Skin epidermis (tissue), 12 donors: ENCODE data around the gene TGM2.

Source experiments
- H3K27ac ChIP-seq, 21 experiments: fragments of 200-600 bp; sonication (generic) in 11 of 21; one replicate each; pipeline ENCODE4 v1.5.0; 2020; ENCODE audit warnings: mild to moderate bottlenecking in 3 of 21, inconsistent platforms in 2 of 21, moderate library complexity in 2 of 21
- H3K4me3 ChIP-seq, 7 experiments: fragments of 200-600 bp; sonication (generic) in 2 of 7; one replicate each; pipeline ENCODE4 v1.5.0; 2020; ENCODE audit warnings: inconsistent platforms in 2 of 7, mild to moderate bottlenecking in 2 of 7, moderate library complexity in 1 of 7

The TGM2 gene

GRCh38 chr20:38164624-38165088, 414 bp downstream of the TGM2 start:
- no peak overlapping the region for H3K27ac ChIP-seq
- peak overlapping the region; percentile 0 to 28 (median 19) for H3K4me3 ChIP-seq

- Histone ChIP-seq H3K4me3 (no peak overlapping the region), H3K27ac (no peak overlapping the region)
Measured at GRCh38 chr20:38164069-38164468, 1.0 kb downstream of the TGM2 start.

DNA sequence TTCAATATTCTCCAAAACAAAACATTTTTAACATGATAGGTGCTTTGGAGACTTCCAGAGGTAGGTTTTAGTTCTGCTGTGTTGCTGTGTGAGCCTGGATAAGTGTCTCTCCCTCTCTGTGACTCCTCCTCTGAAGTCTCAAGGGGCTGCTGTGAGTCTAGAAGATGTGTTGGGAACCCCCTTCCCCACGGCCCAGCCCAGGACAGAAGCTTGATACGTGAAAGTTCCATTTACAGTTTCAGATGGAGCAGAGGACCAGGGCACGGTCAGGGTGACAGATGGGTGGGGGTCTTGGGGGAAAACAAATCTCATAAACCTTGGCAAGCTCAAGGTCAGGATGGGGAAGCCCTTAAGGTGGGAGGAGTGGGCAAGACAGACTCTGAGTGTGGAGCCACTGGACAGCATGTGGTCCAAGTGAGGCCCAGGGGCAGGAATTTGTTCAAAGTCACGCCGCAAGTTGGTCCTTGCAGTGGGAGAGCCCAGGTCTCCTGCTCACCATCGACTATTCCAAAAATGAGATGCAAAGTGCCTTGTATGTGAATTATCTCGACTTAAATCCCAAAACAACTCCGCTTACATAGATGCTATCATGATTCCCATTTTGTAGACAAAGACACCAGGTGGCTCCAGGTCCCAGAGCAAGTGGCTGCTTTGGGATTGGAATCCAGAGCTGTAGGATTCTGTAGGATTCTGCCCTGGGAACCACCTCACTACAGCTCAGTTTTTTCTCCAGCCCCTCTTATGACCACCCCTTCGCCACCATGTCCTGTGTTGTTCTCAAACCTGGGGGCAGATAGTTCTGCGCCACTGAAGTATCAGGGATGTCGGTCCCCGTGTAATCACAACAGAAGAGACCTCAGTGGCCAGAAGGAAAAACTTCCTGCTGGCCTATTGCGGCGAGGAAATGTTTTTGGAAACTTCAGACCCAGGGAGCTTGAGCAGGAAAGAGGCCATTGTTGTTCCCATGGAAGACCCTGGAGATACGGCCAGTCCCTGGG, 1.9 kb downstream of the TGM2 start:
- H3K27ac ChIP-seq, result no peak overlapping the region
- H3K4me3 ChIP-seq, result no peak overlapping the region

DNA sequence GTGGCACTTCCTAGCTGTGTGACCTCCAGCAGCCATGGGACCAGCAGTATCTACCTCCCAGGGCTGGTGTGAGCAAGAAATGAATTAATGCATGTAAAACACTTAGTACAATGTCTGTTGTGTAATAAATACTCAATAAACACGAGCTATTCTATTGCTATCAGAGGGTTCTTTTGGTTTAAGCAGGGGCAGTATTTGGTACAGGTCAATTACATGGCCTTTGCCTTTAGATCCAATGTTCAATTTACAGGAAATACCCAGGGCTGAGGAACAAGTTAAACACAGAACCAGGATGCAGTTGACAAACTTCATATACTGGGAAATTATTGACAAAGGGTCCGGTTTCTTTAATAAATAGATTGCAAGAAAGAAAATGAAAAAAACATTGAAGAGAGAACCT, 2.9 kb downstream of the TGM2 start:
- Histone ChIP-seq H3K27ac (no peak overlapping the region), H3K4me3 (no peak overlapping the region)

- no peak overlapping the region for H3K4me3 ChIP-seq
- H3K27ac ChIP-seq, result no peak overlapping the region
Measured at GRCh38 chr20:38161412-38161774, 3.7 kb downstream of the TGM2 start.

DNA sequence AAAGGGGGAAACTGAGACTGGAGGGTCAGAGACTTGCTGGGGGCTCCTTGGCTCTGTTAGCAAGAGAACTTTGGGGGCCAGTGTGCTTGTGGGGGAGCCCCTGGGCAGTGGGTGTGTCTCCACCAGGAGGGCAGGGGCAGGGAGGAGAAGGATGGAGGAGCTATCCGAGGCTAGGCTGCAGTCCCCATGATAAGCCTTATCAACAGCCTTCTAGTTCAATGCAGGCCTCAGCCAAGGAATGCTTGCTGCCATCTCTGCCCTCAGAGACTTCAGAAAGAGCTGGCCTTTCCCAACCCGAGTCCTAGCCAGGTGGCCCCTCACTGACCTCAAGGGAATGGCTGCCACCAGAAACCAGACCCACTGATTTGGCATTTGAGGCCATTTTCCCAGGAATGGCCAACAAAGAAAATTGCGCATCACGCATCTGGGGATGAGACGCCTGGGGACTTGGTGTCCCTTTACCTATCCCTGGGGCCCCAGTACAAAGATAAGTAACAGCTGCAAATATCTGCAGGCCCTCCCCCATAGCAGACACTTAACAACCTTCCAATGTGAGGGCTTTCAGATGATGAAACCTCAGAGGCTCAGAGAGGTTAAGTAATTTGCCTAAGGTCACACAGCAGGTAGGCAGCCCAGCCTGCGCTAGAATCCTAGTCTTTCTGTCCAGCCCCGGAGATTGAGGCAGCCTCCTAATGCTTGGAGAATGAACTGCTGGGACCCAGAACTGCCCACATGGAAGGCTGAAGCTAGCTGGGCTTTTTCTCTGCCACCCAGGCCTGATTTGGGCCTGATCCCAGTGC, 4.9 kb downstream of the TGM2 start:
- no peak overlapping the region for H3K27ac ChIP-seq
- no peak overlapping the region for H3K4me3 ChIP-seq

GRCh38 chr20:38159566-38159956, 5.5 kb downstream of the TGM2 start:
- Histone ChIP-seq H3K27ac (no peak overlapping the region), H3K4me3 (no peak overlapping the region)

DNA sequence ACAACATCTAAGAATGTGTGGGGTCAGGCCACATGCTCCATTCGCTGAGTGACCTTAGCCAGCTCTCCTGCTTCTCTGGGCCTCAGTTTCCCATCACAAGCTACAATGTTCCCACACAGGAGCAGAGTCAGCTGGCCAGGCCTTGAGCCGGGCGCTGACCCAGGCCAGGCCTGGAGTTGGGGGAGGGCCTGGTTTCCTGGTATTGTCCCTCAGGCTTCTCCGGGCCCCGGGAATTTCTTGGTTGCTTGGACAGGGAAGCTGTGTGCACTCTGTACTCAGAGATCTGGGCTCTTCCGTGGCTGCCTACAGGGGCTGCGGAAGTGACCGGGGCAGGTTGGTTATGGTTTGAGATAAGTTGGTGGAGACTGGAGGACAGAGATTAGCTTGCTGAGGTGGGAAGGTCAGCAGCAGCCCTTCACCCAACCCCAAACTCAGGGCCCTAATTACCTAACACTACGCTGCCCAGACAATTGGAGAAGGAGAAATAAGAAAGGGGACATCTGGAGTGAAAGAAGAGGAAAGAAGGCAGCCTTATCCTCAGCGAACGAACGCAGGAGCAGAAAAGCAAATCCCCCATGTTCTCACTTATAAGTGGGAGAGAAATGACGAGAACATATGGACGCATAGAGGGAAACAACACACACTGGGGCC, 6.2 kb downstream of the TGM2 start:
- Histone ChIP-seq H3K27ac (peak overlapping the region in 2 of 21 experiments; percentile 18 to 34), H3K4me3 (no peak overlapping the region)

DNA sequence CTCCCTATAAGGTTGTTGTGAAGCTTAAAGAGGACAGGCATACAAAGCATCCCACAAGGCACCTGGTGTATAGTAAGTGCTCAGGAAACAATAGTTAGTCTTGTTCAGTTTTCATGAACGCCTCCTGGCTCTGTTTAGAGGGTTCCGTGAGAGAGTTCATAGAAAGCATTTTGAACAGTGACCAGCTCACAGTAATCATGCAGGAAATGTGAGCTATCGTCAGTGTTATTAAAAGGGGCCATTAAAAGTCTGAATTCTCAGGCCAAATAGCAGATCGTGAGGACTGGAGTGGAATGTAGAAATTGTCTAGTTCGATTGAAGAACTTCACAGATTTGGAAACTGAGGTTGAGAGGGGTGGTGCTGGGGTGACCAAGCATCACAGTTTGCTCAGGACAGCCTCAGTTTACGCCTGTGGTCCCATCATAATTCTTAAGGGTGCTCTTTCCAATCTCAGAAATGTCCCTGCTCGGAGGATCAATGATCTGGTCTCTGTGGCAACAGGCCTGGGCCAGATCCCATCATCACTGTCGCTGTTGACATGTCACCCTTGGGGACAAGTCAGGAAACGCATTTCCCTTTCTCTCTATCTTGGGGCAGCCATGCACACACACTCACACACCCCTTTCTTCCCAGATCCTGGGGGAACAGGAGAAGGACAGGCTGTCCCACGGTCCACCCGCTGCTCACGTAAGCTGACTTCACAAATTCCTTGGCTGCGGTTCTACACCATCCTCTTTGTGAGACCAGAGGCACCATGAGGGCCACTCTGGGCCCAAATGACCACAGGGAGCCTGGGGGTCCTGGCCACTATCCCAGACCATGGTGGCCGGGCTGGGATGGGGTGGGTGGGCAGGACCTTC, 7.2 kb downstream of the TGM2 start:
- Histone ChIP-seq H3K4me3 (no peak overlapping the region), H3K27ac (peak overlapping the region in 2 of 21 experiments; percentile 18 to 34)

DNA sequence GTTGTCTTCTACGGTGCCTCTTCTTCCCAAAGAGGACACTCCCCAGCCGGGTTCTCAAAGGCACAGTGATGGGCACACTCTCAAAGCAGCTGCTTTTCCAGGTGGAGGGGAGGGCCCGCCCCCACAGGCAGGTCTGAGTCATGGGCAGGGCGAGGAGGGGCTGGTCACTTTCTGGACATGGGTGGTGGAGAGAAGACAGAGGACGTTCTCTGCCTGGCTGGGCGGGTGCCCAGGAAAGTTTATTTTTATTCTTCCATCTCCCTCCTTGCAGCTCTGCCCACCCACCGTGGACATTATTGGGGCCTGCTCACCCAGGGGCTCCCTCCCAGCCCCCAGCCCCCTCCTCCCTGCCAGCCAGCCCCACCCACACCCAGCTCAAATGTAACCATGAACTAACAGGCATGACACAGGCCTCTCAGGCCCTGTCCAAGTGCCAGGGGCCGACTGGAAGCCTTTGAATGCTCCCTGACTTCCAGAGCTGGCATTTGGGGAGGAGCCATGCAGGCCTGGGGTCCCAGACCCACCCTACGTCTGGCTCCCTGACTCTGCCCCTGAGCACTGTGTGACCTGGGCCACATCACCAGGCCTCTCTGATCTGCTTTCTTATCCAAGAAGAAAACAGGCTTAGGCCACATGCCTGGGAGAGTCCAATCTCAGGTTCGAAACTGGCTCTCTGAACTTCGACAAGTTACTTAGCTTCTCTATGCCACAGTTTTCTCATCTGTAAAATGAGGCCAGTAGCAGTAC, 8.0 kb downstream of the TGM2 start:
- Histone ChIP-seq H3K4me3 (no peak overlapping the region), H3K27ac (peak overlapping the region in 1 of 21 experiments; percentile 28)

DNA sequence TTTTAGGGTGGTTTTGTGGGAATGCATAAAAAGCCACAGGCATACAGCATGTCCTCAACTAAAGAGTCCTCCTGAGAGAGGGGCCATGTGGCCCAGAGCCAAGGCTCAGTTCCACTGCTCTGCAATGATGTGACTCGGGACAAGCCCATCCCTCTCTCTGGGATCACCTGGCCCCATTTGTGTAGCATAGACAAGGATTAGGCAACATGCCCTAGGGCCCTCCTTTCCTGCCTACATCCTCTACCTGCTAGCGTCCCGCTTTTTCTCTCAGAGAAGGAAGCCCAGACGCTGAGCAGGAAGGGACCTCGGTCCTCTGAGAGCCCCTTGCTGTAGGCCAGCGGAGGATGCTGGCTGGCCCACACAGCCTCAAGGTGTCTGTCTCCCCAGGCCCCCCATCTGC, 8.8 kb downstream of the TGM2 start:
- Histone ChIP-seq H3K27ac (no peak overlapping the region), H3K4me3 (no peak overlapping the region)

- Histone ChIP-seq H3K27ac (no peak overlapping the region), H3K4me3 (no peak overlapping the region)
Measured at GRCh38 chr20:38155811-38156210, 9.3 kb downstream of the TGM2 start.

DNA sequence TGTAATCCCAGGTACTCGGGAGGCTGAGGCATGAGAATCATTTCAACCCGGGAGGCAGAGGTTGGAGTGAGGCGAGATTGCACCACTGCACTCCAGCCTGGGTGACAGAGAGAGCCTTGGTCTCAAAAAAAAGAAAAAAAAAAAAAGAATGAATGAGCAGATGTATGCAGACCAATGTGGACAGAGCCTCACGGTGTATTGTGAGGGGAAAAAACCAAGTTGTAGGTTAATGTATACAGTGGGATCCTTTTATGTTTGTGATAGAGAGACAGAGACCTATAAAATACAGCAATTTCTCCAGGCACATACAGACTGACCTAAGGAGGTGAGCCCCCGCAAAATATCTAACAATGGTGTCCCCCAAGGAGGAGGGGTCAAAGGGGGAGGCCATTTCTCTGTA, 11.7 kb downstream of the TGM2 start:
- Histone ChIP-seq H3K4me3 (no peak overlapping the region), H3K27ac (peak overlapping the region in 4 of 21 experiments; percentile 18 to 51 (median 28))

DNA sequence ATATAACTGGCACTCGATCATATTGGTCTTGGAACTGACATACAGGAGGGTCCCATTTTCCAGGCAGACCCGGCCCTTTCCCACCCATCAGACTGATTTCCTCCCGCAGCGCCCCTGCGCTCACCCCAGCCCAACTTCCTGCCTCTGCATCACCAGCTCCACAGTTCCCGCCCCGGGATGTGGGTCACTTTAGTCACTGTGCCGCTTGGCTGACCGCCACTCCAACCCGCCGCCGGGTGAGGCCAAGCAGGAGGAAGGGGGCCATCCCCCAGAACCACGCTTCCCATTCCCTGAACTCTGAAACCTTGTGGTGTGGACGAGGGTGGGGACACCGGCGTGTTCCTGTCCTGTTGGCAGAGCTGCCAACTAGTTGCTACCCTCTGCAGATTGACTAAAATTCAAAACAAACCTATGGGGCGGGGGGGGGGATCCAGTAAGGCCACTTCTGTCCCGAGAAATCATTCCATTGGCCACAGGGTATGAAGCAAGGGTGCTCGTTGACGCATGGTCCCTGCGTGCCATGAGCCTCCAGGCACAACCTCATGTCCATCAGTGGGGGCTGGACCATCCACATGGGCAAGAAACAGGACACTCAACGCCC, 12.3 kb downstream of the TGM2 start:
- H3K27ac ChIP-seq, result peak overlapping the region in 13 of 21 experiments; percentile 3 to 51 (median 30)
- H3K4me3 ChIP-seq, result no peak overlapping the region

GRCh38 chr20:38152175-38152620, 12.9 kb downstream of the TGM2 start:
- Histone ChIP-seq H3K27ac (peak overlapping the region in 16 of 21 experiments; percentile 11 to 54 (median 39)), H3K4me3 (no peak overlapping the region)

GRCh38 chr20:38151455-38151854, 13.6 kb downstream of the TGM2 start:
- peak overlapping the region in 7 of 21 experiments; percentile 4 to 54 (median 38) for H3K27ac ChIP-seq
- H3K4me3 ChIP-seq, result no peak overlapping the region

DNA sequence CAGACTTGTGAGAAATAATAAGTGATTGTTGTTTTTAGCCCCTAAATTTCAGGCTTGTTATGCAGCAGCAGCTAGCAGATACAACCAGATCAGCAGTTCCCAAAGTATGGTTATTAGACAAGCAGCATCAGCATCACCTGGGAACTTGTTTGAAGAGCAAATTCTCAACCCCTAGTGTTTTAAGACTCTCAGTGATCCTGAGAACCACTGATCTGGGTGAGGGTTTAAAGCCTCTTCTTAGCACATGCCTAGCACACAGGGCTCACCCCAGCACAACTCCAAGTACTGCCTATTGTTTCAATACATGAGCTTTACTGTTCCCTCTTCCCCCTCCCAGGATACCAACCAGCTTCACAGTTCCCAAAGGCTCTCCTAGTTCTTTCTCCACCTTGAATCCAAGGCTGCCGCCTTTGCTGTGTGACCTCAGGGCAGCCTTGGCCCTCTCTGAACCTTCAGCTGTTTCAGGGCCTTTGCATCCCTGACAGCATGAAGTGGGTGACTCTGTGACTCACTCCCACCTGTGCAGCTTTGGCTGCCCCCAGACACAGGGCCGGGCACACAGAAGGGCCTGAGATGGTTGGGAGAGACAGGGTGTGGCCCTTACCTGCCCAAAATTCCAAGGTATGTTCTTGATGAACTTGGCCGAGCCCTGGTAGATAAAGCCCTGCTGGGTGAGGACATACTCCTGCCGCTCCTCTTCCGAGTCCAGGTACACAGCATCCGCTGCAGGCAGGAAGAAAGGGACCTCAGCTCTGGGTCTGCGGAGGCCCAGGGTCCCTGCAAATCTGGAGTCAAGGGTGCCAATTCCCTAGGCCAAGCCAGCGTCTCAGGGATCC, 14.5 kb downstream of the TGM2 start:
- H3K4me3 ChIP-seq, result no peak overlapping the region
- no peak overlapping the region for H3K27ac ChIP-seq
